Measurements from ENCODE around the gene TDRD15. TPM values are rescaled to one million over a fixed set of nuclear protein-coding genes. Genes with fewer than 3 reads are reported as not detected.
"Not testable (repeated sequence)": the region's sequence is repeated elsewhere in the genome, so short reads cannot be mapped to it uniquely, and the experiment has no call there.

Gene TDRD15
- total RNA-seq, 6 donors from 2014 or later: 0.07 to 0.11 TPM; not detected in 4

GRCh38 chr2:21142149-21142548 is 18.4 kb downstream of the TDRD15 start:
- TF ChIP-seq, protein P1, sequence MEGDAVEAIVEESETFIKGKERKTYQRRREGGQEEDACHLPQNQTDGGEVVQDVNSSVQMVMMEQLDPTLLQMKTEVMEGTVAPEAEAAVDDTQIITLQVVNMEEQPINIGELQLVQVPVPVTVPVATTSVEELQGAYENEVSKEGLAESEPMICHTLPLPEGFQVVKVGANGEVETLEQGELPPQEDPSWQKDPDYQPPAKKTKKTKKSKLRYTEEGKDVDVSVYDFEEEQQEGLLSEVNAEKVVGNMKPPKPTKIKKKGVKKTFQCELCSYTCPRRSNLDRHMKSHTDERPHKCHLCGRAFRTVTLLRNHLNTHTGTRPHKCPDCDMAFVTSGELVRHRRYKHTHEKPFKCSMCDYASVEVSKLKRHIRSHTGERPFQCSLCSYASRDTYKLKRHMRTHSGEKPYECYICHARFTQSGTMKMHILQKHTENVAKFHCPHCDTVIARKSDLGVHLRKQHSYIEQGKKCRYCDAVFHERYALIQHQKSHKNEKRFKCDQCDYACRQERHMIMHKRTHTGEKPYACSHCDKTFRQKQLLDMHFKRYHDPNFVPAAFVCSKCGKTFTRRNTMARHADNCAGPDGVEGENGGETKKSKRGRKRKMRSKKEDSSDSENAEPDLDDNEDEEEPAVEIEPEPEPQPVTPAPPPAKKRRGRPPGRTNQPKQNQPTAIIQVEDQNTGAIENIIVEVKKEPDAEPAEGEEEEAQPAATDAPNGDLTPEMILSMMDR (IDR thresholded peaks at IDR 0.05): no peak
- no peak overlapping the region for H3K4me3 ChIP-seq
- H3K27me3 ChIP-seq: no peaks in the 10 kb centered on the region
- ATAC-seq (ENCODE audit: low FRiP score in 2 of 2): no peak
- no peaks in the 10 kb centered on the region for H3K36me3 ChIP-seq
- no peak for DNase-seq
- H3K27ac ChIP-seq: no peak overlapping the region
- 74 to 77% methylated on average over 2 of the region's 2 CpGs for WGBS, 2 donors
- no peaks in the 10 kb centered on the region for H3K4me1 ChIP-seq
- H3K9me3 ChIP-seq: no peaks in the 10 kb centered on the region

GRCh38 chr2:21146638-21147037 is 22.9 kb downstream of the TDRD15 start:
- Histone ChIP-seq H3K4me1 (no peaks in the 10 kb centered on the region), H3K36me3 (no peaks in the 10 kb centered on the region), H3K27ac (no peak overlapping the region), H3K4me3 (no peak overlapping the region), H3K9me3 (no peaks in the 10 kb centered on the region), H3K27me3 (no peaks in the 10 kb centered on the region)
- ATAC-seq (ENCODE audit: low FRiP score in 2 of 2): no peak
- no peak for TF ChIP-seq POLR2A (IDR thresholded peaks at IDR 0.05)
- TF ChIP-seq, protein P1 (IDR thresholded peaks at IDR 0.05): no peak
- TF ChIP-seq POLR2AphosphoS5 (IDR thresholded peaks at IDR 0.05): no peak
- no peak for TF ChIP-seq EP300 (IDR thresholded peaks at IDR 0.05)
- DNase-seq: no peak
- WGBS, 2 donors: 88 to 92% methylated on average over 2 of the region's 2 CpGs

DNA sequence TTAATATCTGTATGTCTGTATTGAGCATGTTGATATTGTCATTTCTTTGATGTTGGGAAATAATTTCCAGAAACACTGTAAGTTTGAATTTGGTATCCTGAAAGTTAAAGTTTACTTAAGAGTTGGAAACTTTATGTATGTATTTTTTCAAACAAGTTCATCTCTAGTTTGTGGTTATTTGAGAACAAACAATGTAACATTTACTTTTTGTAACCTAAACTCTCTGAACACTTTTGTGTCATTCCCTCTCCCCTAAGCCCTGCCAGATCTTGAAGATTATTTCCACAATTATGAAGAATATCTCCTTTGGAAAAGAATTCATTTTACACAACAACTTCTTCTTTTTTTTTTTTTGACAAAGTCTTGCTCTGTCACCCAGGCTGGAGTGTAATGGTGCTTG is 24.9 kb downstream of the TDRD15 start:
- Histone ChIP-seq H3K4me3 (no peak overlapping the region), H3K9me3 (no peaks in the 10 kb centered on the region), H3K4me1 (no peaks in the 10 kb centered on the region), H3K27ac (no peak overlapping the region), H3K27me3 (no peaks in the 10 kb centered on the region), H3K36me3 (no peaks in the 10 kb centered on the region)
- no peak for ATAC-seq (ENCODE audit: low FRiP score in 2 of 2)
- DNase-seq: no peak
- TF ChIP-seq EP300 (IDR thresholded peaks at IDR 0.05) (no peak), POLR2A (IDR thresholded peaks at IDR 0.05) (no peak), POLR2AphosphoS5 (IDR thresholded peaks at IDR 0.05) (no peak)
- TF ChIP-seq, protein P1 (IDR thresholded peaks at IDR 0.05): no peak

GRCh38 chr2:21151234-21151633 is 27.5 kb downstream of the TDRD15 start:
- H3K27ac ChIP-seq; H3K27me3 ChIP-seq; DNase-seq; H3K4me1 ChIP-seq; H3K4me3 ChIP-seq; H3K9me3 ChIP-seq; H3K36me3 ChIP-seq; ATAC-seq (ENCODE audit: low FRiP score in 2 of 2): not testable (repeated sequence)
- WGBS, 2 donors: 47 to 67% methylated on average over 2 of the region's 2 CpGs

- H3K9me3 ChIP-seq: no peaks in the 10 kb centered on the region
- no peak for TF ChIP-seq POLR2A (IDR thresholded peaks at IDR 0.05)
- TF ChIP-seq POLR2AphosphoS5 (IDR thresholded peaks at IDR 0.05): no peak
- no peak for TF ChIP-seq EP300 (IDR thresholded peaks at IDR 0.05)
- TF ChIP-seq, protein P1 (IDR thresholded peaks at IDR 0.05): no peak
- WGBS, 2 donors: 28 to 48% methylated on average over 3 of the region's 3 CpGs
- DNase-seq (no peak), ATAC-seq (ENCODE audit: low FRiP score in 2 of 2) (no peak)
- H3K4me1 ChIP-seq: no peaks in the 10 kb centered on the region
- no peak overlapping the region for H3K27ac ChIP-seq
- H3K36me3 ChIP-seq: no peaks in the 10 kb centered on the region
- no peak overlapping the region for H3K4me3 ChIP-seq
- no peaks in the 10 kb centered on the region for H3K27me3 ChIP-seq
Observed at GRCh38 chr2:21155365-21156136, 31.8 kb downstream of the TDRD15 start.

Measured in upper lobe of left lung (tissue), 6 donors.